Measurements from ENCODE around the gene PCDHGA11. TPM values are rescaled to one million over a fixed set of nuclear protein-coding genes. Genes with fewer than 3 reads are reported as not detected.
"Not testable (repeated sequence)": the region's sequence is repeated elsewhere in the genome, so short reads cannot be mapped to it uniquely, and the experiment has no call there.

The PCDHGA11 gene
- total RNA-seq, 5 donors from 2014 or later (not counting 1 experiment from before 2014, with no cell fraction given): 0.06 to 0.44 (median 0.11) TPM; not detected in 1

GRCh38 chr5:141389153-141390042 is 31.5 kb upstream of the PCDHGA11 start:
- DNase-seq (no peak), ATAC-seq (replicated peaks in 1 of 4) (no peak)
- peaks cover 22 to 50% of the 10 kb centered on the region in 2 experiments for H3K27me3 ChIP-seq (replicated peaks in 1 of 2; ENCODE audit: control insufficient read depth in 2 of 2, extremely low read depth in 1 of 2, insufficient read depth in 2 of 2, low read length in 1 of 2)
- no peaks in the 10 kb centered on the region for H3K4me1 Mint-ChIP-seq
- peaks cover 16% of the 10 kb centered on the region for H3K36me3 Mint-ChIP-seq
- WGBS (ENCODE audit: insufficient coverage): 57% methylated on average over 77 of the region's 77 CpGs
- H3K4me3 ChIP-seq (ENCODE audit: control insufficient read depth in 1 of 2, extremely low read depth in 1 of 2, low read length in 1 of 2): peak overlapping the region in 1 of 2 donors; percentile 32
- peaks cover 13 to 53% (median 33%) of the 10 kb centered on the region in 3 donors for H3K9me3 Mint-ChIP-seq
- ChIA-PET CTCF (interaction anchor here in 1 of 2 donors (0.5 kb wide), 1 partner anchor 59 kb away, joined by 3 read pairs; the partner anchor contains the start of gene PCDHGA1), POLR2A (no interaction called here)
- peaks cover 72 to 80% of the 10 kb centered on the region in 2 donors for H3K27me3 Mint-ChIP-seq
- no peaks in the 10 kb centered on the region for H3K36me3 ChIP-seq (ENCODE audit: control insufficient read depth in 2 of 2, extremely low read depth in 1 of 2, insufficient read depth in 1 of 2, low read length in 1 of 2)
- H3K4me1 ChIP-seq (ENCODE audit: control insufficient read depth in 1 of 2, extremely low read depth in 1 of 2, insufficient read depth in 2 of 2, low read length in 2 of 2): no peaks in the 10 kb centered on the region
- H3K9me3 ChIP-seq: peaks cover 13% of the 10 kb centered on the region
- H3K27ac ChIP-seq (ENCODE audit: low read length): no peak overlapping the region
- peak overlapping the region in 1 of 3 donors; percentile 27 for H3K4me3 Mint-ChIP-seq
- no peak overlapping the region for H3K27ac Mint-ChIP-seq

- no peak for DNase-seq
- Histone ChIP-seq H3K4me1 (ENCODE audit: control insufficient read depth in 1 of 2, extremely low read depth in 1 of 2, insufficient read depth in 2 of 2, low read length in 2 of 2) (peaks cover 0 to under 1% of the 10 kb centered on the region in 2 experiments), H3K36me3 (ENCODE audit: control insufficient read depth in 2 of 2, extremely low read depth in 1 of 2, insufficient read depth in 1 of 2, low read length in 1 of 2) (no peaks in the 10 kb centered on the region), H3K9me3 (peaks cover 7% of the 10 kb centered on the region), H3K4me3 (ENCODE audit: control insufficient read depth in 1 of 2, extremely low read depth in 1 of 2, low read length in 1 of 2) (peak within 1 kb of the TSS in 1 of 2 donors; percentile 25), H3K27ac (ENCODE audit: low read length) (no peak within 1 kb of the TSS), H3K27me3 (replicated peaks in 1 of 2; ENCODE audit: control insufficient read depth in 2 of 2, extremely low read depth in 1 of 2, insufficient read depth in 2 of 2, low read length in 1 of 2) (peaks cover 29 to 51% of the 10 kb centered on the region in 2 experiments)
- no peak for ATAC-seq (replicated peaks in 1 of 4)
- WGBS (ENCODE audit: insufficient coverage): 39% methylated on average over 30 of the region's 38 CpGs
- no peaks in the 10 kb centered on the region for H3K4me1 Mint-ChIP-seq
- CTCF ChIA-PET: no interaction called here
- H3K27ac Mint-ChIP-seq: peak within 1 kb of the TSS in 1 of 2 donors; percentile 46
- H3K36me3 Mint-ChIP-seq: peaks cover 9% of the 10 kb centered on the region
- POLR2A ChIA-PET: interaction anchor here (0.6 to 0.7 kb wide), 2 partner anchors 62 to 574 kb away, joined by 3 to 9 read pairs; no protein-coding TSS in a partner anchor
- peaks cover 61 to 76% of the 10 kb centered on the region in 2 donors for H3K27me3 Mint-ChIP-seq
- peaks cover 13 to 39% (median 26%) of the 10 kb centered on the region in 3 donors for H3K9me3 Mint-ChIP-seq
- H3K4me3 Mint-ChIP-seq: peak within 1 kb of the TSS in 2 of 3 donors; percentile 21 to 27
Observed at GRCh38 chr5:141392429-141393198, 28.2 kb upstream of the PCDHGA11 start, which contains the start of gene PCDHGA8. Gene PCDHGA8, plus strand, starts transcription at chr5:141392633. Its CDS starts 181 bp downstream, at chr5:141392814.

GRCh38 chr5:141393267-141393666 is 27.6 kb upstream of the PCDHGA11 start:
- ATAC-seq (replicated peaks in 1 of 4): no peak
- peaks cover 61 to 75% of the 10 kb centered on the region in 2 donors for H3K27me3 Mint-ChIP-seq

DNA sequence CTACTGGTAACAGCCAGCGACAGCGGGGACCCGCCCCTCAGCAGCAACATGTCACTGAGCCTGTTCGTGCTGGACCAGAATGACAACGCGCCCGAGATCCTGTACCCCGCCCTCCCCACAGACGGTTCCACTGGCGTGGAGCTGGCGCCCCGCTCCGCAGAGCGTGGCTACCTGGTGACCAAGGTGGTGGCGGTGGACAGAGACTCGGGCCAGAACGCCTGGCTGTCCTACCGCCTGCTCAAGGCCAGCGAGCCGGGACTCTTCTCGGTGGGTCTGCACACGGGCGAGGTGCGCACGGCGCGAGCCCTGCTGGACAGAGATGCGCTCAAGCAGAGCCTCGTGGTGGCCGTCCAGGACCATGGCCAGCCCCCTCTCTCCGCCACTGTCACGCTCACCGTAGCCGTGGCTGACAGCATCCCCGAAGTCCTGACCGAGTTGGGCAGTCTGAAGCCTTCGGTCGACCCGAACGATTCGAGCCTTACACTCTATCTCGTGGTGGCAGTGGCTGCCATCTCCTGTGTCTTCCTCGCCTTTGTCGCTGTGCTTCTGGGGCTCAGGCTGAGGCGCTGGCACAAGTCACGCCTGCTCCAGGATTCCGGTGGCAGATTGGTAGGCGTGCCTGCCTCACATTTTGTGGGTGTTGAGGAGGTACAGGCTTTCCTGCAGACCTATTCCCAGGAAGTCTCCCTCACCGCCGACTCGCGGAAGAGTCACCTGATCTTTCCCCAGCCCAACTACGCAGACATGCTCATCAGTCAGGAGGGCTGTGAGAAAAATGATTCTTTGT is 26.3 kb upstream of the PCDHGA11 start:
- H3K36me3 ChIP-seq (ENCODE audit: control insufficient read depth in 2 of 2, extremely low read depth in 1 of 2, insufficient read depth in 1 of 2, low read length in 1 of 2); H3K27ac Mint-ChIP-seq; ATAC-seq (replicated peaks in 1 of 4); H3K36me3 Mint-ChIP-seq; H3K4me3 Mint-ChIP-seq; DNase-seq; H3K4me1 ChIP-seq (ENCODE audit: control insufficient read depth in 1 of 2, extremely low read depth in 1 of 2, insufficient read depth in 2 of 2, low read length in 2 of 2); POLR2A ChIA-PET; H3K27ac ChIP-seq (ENCODE audit: low read length); H3K4me1 Mint-ChIP-seq; H3K9me3 ChIP-seq; H3K4me3 ChIP-seq (ENCODE audit: control insufficient read depth in 1 of 2, extremely low read depth in 1 of 2, low read length in 1 of 2): not testable (repeated sequence)
- CTCF ChIA-PET: interaction anchor here in 1 of 2 donors (0.7 kb wide), 1 partner anchor 18 kb away, joined by 3 read pairs; the partner anchor contains the start of gene PCDHGA10
- peaks cover 58 to 75% of the 10 kb centered on the region in 2 donors for H3K27me3 Mint-ChIP-seq
- H3K9me3 Mint-ChIP-seq: peaks cover 9 to 36% (median 26%) of the 10 kb centered on the region in 3 donors
- WGBS (ENCODE audit: insufficient coverage): 45% methylated on average over 17 of the region's 53 CpGs
- peaks cover 33 to 51% of the 10 kb centered on the region in 2 experiments for H3K27me3 ChIP-seq (replicated peaks in 1 of 2; ENCODE audit: control insufficient read depth in 2 of 2, extremely low read depth in 1 of 2, insufficient read depth in 2 of 2, low read length in 1 of 2)

More at GRCh38 chr5:141393267-141393666, 27.6 kb upstream of the PCDHGA11 start:
- H3K27ac Mint-ChIP-seq: no peak overlapping the region
- H3K36me3 Mint-ChIP-seq: peaks cover 9% of the 10 kb centered on the region
- CTCF ChIA-PET: no interaction called here
- WGBS (ENCODE audit: insufficient coverage): 51% methylated on average over 14 of the region's 21 CpGs
- H3K9me3 ChIP-seq: peaks cover 6% of the 10 kb centered on the region
- no peak overlapping the region for H3K4me3 ChIP-seq (ENCODE audit: control insufficient read depth in 1 of 2, extremely low read depth in 1 of 2, low read length in 1 of 2)
- H3K9me3 Mint-ChIP-seq: peaks cover 13 to 37% (median 25%) of the 10 kb centered on the region in 3 donors
- H3K27me3 ChIP-seq (replicated peaks in 1 of 2; ENCODE audit: control insufficient read depth in 2 of 2, extremely low read depth in 1 of 2, insufficient read depth in 2 of 2, low read length in 1 of 2): peaks cover 28 to 53% of the 10 kb centered on the region in 2 experiments
- peaks cover 0 to 3% of the 10 kb centered on the region in 2 experiments for H3K4me1 ChIP-seq (ENCODE audit: control insufficient read depth in 1 of 2, extremely low read depth in 1 of 2, insufficient read depth in 2 of 2, low read length in 2 of 2)
- no peak overlapping the region for H3K4me3 Mint-ChIP-seq
- no peaks in the 10 kb centered on the region for H3K36me3 ChIP-seq (ENCODE audit: control insufficient read depth in 2 of 2, extremely low read depth in 1 of 2, insufficient read depth in 1 of 2, low read length in 1 of 2)
- no peak overlapping the region for H3K27ac ChIP-seq (ENCODE audit: low read length)
- H3K4me1 Mint-ChIP-seq: no peaks in the 10 kb centered on the region
- POLR2A ChIA-PET: interaction anchor here in 1 of 2 donors (0.6 kb wide), 1 partner anchor 63 kb away, joined by 9 read pairs; no protein-coding TSS in a partner anchor
- DNase-seq: no peak

DNA sequence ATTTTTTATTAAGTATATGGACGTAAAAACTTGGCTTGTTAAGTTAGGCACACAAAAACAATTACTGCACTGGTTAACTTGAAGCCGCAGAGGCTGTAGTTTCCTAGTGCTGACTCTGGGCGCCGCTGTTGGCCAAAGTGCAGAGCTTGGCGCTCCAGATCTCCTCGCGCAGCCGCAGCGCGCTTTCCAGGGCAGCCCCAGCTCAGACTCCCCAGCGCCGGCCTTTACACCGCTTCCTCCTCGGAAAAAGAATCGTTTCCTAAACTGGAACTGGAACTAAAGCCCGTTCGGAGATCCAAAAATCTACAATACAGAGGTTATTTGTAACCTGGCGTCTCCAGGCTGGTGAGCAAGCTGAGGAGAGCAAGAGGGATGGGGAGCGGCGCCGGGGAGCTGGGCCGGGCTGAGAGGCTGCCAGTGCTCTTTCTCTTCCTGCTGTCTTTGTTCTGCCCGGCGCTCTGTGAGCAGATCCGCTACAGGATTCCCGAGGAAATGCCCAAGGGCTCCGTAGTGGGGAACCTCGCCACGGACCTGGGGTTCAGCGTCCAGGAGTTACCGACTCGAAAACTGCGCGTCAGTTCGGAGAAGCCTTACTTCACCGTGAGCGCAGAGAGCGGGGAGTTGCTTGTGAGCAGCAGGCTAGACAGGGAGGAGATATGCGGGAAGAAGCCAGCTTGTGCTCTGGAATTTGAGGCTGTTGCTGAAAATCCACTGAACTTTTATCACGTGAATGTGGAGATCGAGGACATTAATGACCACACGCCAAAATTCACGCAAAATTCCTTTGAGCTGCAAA is 22.9 kb upstream of the PCDHGA11 start, which contains the start of gene PCDHGB5:
PCDHGB5 (plus strand) TSS at position 192 of the 796 bp plus-strand sequence; CDS start at position 373, 181 bp downstream.
- not testable (repeated sequence) for H3K27ac Mint-ChIP-seq; H3K36me3 ChIP-seq (ENCODE audit: control insufficient read depth in 2 of 2, extremely low read depth in 1 of 2, insufficient read depth in 1 of 2, low read length in 1 of 2); H3K4me1 Mint-ChIP-seq; H3K4me1 ChIP-seq (ENCODE audit: control insufficient read depth in 1 of 2, extremely low read depth in 1 of 2, insufficient read depth in 2 of 2, low read length in 2 of 2); H3K27ac ChIP-seq (ENCODE audit: low read length); H3K36me3 Mint-ChIP-seq
- Histone ChIP-seq H3K9me3 (peaks cover 12% of the 10 kb centered on the region), H3K27me3 (replicated peaks in 1 of 2; ENCODE audit: control insufficient read depth in 2 of 2, extremely low read depth in 1 of 2, insufficient read depth in 2 of 2, low read length in 1 of 2) (peaks cover 22 to 53% of the 10 kb centered on the region in 2 experiments), H3K4me3 (ENCODE audit: control insufficient read depth in 1 of 2, extremely low read depth in 1 of 2, low read length in 1 of 2) (peak within 1 kb of the TSS in 1 of 2 donors; percentile 38)
- peak within 1 kb of the TSS; percentile 24 to 40 (median 39) for H3K4me3 Mint-ChIP-seq
- H3K9me3 Mint-ChIP-seq: peaks cover 11 to 29% (median 20%) of the 10 kb centered on the region in 3 donors
- ATAC-seq (replicated peaks in 1 of 4): peak; percentile 76 to 84 (median 80)
- 22% methylated on average over 11 of the region's 43 CpGs for WGBS (ENCODE audit: insufficient coverage)
- POLR2A ChIA-PET: interaction anchor here in 1 of 2 donors (0.6 kb wide), 1 partner anchor 164 kb away, joined by 3 read pairs; no protein-coding TSS in a partner anchor
- CTCF ChIA-PET: interaction anchor here in 1 of 2 donors (1.1 to 2.1 kb wide), 5 partner anchors 15 to 169 kb away, joined by 3 to 8 read pairs (median 5); partner anchors contain the start of genes PCDHGA10 and TAF7
- peak in 11 of 35 experiments; percentile 18 to 38 (median 25) for DNase-seq
- H3K27me3 Mint-ChIP-seq: peaks cover 53 to 74% of the 10 kb centered on the region in 2 donors

Measured in T-cell (primary cell).